ENCODE measurements around the gene CERS2.

CERS2 gene

GRCh38 chr1:150971583-150972416 is 2.8 kb downstream of the CERS2 start:
- peaks cover 0 to 25% (median 22%) of the 10 kb centered on the region in 5 donors for H3K36me3 ChIP-seq (ENCODE audit: control insufficient read depth in 5 of 5, insufficient read depth in 5 of 5, low read length in 5 of 5)
- peaks cover 18 to 50% (median 43%) of the 10 kb centered on the region in 5 donors for H3K4me1 ChIP-seq (ENCODE audit: control insufficient read depth in 5 of 5, insufficient read depth in 5 of 5, low read length in 5 of 5)
- no peaks in the 10 kb centered on the region for H3K9me3 ChIP-seq (ENCODE audit: control insufficient read depth in 5 of 5, low read length in 5 of 5)
- no peaks in the 10 kb centered on the region for H3K27me3 ChIP-seq (ENCODE audit: control insufficient read depth in 5 of 5, insufficient read depth in 4 of 5, low read length in 5 of 5)
- peak overlapping the region; percentile 4 to 74 (median 7) for H3K4me3 ChIP-seq (ENCODE audit: low read depth in 1 of 5, low read length in 5 of 5)
- H3K9ac ChIP-seq (ENCODE audit: low read length in 5 of 5), result peak overlapping the region in 3 of 5 donors; percentile 22 to 95 (median 89)
- H3K27ac ChIP-seq (ENCODE audit: low read depth, low read length), result peak overlapping the region; percentile 26

DNA sequence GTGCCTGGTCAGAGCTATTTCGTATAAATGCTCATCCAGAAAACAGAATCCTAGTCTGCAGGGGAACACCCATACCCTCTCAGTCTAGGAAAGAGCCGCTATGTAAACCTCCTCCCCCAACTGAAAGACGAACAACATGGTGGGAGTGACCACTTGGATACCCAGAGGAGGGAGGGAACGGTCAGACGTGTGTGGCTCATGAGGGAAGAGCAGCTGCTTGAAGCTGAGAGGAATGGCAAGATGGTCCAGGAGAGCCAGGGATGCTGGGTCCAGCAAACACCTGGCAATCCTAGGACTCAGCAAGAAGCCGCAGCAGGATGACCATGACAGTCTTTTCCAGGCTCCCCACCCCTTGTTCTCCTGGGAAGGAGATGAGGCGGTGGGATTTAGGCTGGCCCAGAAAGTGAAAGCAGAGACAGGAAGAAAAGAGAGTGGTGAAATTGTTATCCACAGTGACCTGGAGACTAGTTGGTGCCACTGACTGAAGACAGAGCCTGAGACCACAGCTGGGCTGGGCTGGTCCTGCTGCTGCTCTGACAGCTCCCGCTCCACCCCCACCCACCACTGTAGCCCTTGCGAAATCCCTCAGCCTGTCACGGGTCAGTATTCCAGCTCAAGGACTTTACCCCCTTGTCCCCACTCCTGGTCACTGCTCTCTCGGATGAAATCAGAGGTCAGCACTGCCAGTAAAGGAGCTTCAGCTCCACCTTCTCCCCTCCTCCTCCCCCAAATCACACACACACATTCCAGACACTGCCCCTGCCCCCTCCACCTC is 3.6 kb downstream of the CERS2 start:
- peaks cover 18 to 43% (median 41%) of the 10 kb centered on the region in 5 donors for H3K4me1 ChIP-seq (ENCODE audit: control insufficient read depth in 5 of 5, insufficient read depth in 5 of 5, low read length in 5 of 5)
- H3K9ac ChIP-seq (ENCODE audit: low read length in 5 of 5), result peak overlapping the region in 2 of 5 donors; percentile 46 to 95
- peaks cover 3 to 33% (median 30%) of the 10 kb centered on the region in 5 donors for H3K36me3 ChIP-seq (ENCODE audit: control insufficient read depth in 5 of 5, insufficient read depth in 5 of 5, low read length in 5 of 5)

DNA sequence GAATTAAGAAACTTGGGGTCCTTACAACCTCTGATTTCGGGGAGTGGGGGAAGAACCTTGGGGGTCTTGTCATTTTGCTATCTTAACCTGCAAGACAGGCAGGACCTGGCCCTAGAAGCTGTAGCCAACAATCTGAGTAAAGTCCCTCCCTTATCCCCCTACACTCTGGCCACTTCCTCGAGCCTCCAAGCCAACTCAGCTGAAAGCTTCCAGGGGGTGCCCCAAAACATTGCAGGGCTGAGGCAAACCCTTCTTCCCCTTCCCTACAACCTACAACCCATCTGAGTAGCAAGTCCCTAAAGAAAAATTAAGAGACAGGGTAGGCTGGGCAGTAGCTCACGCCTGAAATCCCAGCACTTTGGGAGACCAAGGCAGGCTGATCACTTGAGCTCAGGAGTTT is 5.0 kb downstream of the CERS2 start:
- Histone ChIP-seq H3K36me3 (ENCODE audit: control insufficient read depth in 5 of 5, insufficient read depth in 5 of 5, low read length in 5 of 5) (peaks cover 8 to 46% (median 42%) of the 10 kb centered on the region in 5 donors), H3K27ac (ENCODE audit: low read depth, low read length) (no peak overlapping the region), H3K4me3 (ENCODE audit: low read depth in 1 of 5, low read length in 5 of 5) (no peak overlapping the region), H3K9me3 (ENCODE audit: control insufficient read depth in 5 of 5, low read length in 5 of 5) (no peaks in the 10 kb centered on the region), H3K4me1 (ENCODE audit: control insufficient read depth in 5 of 5, insufficient read depth in 5 of 5, low read length in 5 of 5) (peaks cover 18 to 38% (median 38%) of the 10 kb centered on the region in 5 donors), H3K9ac (ENCODE audit: low read length in 5 of 5) (no peak overlapping the region), H3K27me3 (ENCODE audit: control insufficient read depth in 5 of 5, insufficient read depth in 4 of 5, low read length in 5 of 5) (no peaks in the 10 kb centered on the region)

More for the DNA sequence above, 3.6 kb downstream of the CERS2 start:
- Histone ChIP-seq H3K27me3 (ENCODE audit: control insufficient read depth in 5 of 5, insufficient read depth in 4 of 5, low read length in 5 of 5) (no peaks in the 10 kb centered on the region), H3K4me3 (ENCODE audit: low read depth in 1 of 5, low read length in 5 of 5) (peak overlapping the region in 3 of 5 donors; percentile 6 to 27 (median 26)), H3K27ac (ENCODE audit: low read depth, low read length) (peak overlapping the region; percentile 26), H3K9me3 (ENCODE audit: control insufficient read depth in 5 of 5, low read length in 5 of 5) (no peaks in the 10 kb centered on the region)

- Histone ChIP-seq H3K9ac (ENCODE audit: low read length in 5 of 5) (no peak overlapping the region), H3K4me1 (ENCODE audit: control insufficient read depth in 5 of 5, insufficient read depth in 5 of 5, low read length in 5 of 5) (peaks cover 18 to 39% (median 32%) of the 10 kb centered on the region in 5 donors), H3K9me3 (ENCODE audit: control insufficient read depth in 5 of 5, low read length in 5 of 5) (no peaks in the 10 kb centered on the region), H3K4me3 (ENCODE audit: low read depth in 1 of 5, low read length in 5 of 5) (no peak overlapping the region), H3K27ac (ENCODE audit: low read depth, low read length) (no peak overlapping the region), H3K36me3 (ENCODE audit: control insufficient read depth in 5 of 5, insufficient read depth in 5 of 5, low read length in 5 of 5) (peaks cover 8 to 57% (median 53%) of the 10 kb centered on the region in 5 donors), H3K27me3 (ENCODE audit: control insufficient read depth in 5 of 5, insufficient read depth in 4 of 5, low read length in 5 of 5) (no peaks in the 10 kb centered on the region)
These were observed 6.1 kb downstream of the CERS2 start for GRCh38 chr1:150968491-150968890.

GRCh38 chr1:150967936-150968335 is 6.7 kb downstream of the CERS2 start:
- Histone ChIP-seq H3K4me1 (ENCODE audit: control insufficient read depth in 5 of 5, insufficient read depth in 5 of 5, low read length in 5 of 5) (peaks cover 13 to 33% (median 27%) of the 10 kb centered on the region in 5 donors), H3K36me3 (ENCODE audit: control insufficient read depth in 5 of 5, insufficient read depth in 5 of 5, low read length in 5 of 5) (peaks cover 8 to 63% (median 57%) of the 10 kb centered on the region in 5 donors), H3K4me3 (ENCODE audit: low read depth in 1 of 5, low read length in 5 of 5) (no peak overlapping the region), H3K9ac (ENCODE audit: low read length in 5 of 5) (no peak overlapping the region), H3K9me3 (ENCODE audit: control insufficient read depth in 5 of 5, low read length in 5 of 5) (no peaks in the 10 kb centered on the region), H3K27me3 (ENCODE audit: control insufficient read depth in 5 of 5, insufficient read depth in 4 of 5, low read length in 5 of 5) (no peaks in the 10 kb centered on the region), H3K27ac (ENCODE audit: low read depth, low read length) (no peak overlapping the region)

DNA sequence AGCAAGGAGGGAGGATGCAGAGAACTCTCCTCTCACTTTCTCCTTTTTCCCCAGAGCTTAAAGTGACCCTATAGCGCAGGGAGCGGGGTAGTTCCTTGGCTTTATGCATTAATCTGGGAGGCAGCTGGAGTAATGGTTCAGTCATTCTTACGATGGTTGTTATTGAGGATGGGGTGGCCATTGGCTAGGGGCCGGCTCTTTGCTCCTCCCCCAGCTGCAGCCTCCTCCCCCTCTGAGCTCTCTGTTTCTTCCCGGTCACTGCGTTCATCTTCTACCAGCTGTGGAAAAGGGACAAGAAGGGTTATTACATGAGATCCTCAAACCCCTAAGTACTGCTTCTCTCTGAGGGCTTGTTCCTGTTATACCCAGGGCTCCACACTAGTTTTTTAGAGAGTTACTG is 8.6 kb downstream of the CERS2 start:
- Histone ChIP-seq H3K4me3 (ENCODE audit: low read depth in 1 of 5, low read length in 5 of 5) (no peak overlapping the region), H3K4me1 (ENCODE audit: control insufficient read depth in 5 of 5, insufficient read depth in 5 of 5, low read length in 5 of 5) (peaks cover 4 to 18% (median 8%) of the 10 kb centered on the region in 5 donors), H3K27me3 (ENCODE audit: control insufficient read depth in 5 of 5, insufficient read depth in 4 of 5, low read length in 5 of 5) (no peaks in the 10 kb centered on the region), H3K36me3 (ENCODE audit: control insufficient read depth in 5 of 5, insufficient read depth in 5 of 5, low read length in 5 of 5) (peaks cover 18 to 77% (median 76%) of the 10 kb centered on the region in 5 donors), H3K9ac (ENCODE audit: low read length in 5 of 5) (no peak overlapping the region), H3K27ac (ENCODE audit: low read depth, low read length) (no peak overlapping the region), H3K9me3 (ENCODE audit: control insufficient read depth in 5 of 5, low read length in 5 of 5) (no peaks in the 10 kb centered on the region)

DNA sequence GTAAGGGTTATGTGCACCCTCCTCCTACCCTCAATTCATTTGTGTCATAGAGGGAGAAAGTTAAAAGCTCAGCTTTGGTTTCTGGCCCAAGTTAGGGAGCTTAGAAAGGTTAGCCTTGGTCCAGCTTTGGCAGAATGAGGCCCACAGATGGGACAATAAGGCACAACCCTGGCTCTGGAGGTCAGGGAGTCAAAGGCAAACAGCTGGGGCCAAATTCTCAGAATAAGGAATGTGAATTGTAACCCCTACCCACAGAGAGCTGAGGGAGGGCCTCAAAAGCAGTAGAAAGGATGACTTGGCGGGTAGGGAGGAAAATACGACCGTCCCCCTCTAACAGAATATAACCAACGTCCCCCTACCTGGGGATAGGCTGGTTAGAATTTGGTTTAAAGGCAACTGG is 9.0 kb downstream of the CERS2 start:
- H3K4me3 ChIP-seq (ENCODE audit: low read depth in 1 of 5, low read length in 5 of 5), result no peak overlapping the region
- H3K9ac ChIP-seq (ENCODE audit: low read length in 5 of 5), result no peak overlapping the region
- H3K4me1 ChIP-seq (ENCODE audit: control insufficient read depth in 5 of 5, insufficient read depth in 5 of 5, low read length in 5 of 5), result peaks cover 0 to 14% (median 3%) of the 10 kb centered on the region in 5 donors
- no peaks in the 10 kb centered on the region for H3K9me3 ChIP-seq (ENCODE audit: control insufficient read depth in 5 of 5, low read length in 5 of 5)
- no peaks in the 10 kb centered on the region for H3K27me3 ChIP-seq (ENCODE audit: control insufficient read depth in 5 of 5, insufficient read depth in 4 of 5, low read length in 5 of 5)
- H3K36me3 ChIP-seq (ENCODE audit: control insufficient read depth in 5 of 5, insufficient read depth in 5 of 5, low read length in 5 of 5), result peaks cover 18 to 81% (median 80%) of the 10 kb centered on the region in 5 donors
- H3K27ac ChIP-seq (ENCODE audit: low read depth, low read length), result no peak overlapping the region

- Histone ChIP-seq H3K36me3 (ENCODE audit: control insufficient read depth in 5 of 5, insufficient read depth in 5 of 5, low read length in 5 of 5) (peaks cover 22 to 94% (median 89%) of the 10 kb centered on the region in 5 donors), H3K4me3 (ENCODE audit: low read depth in 1 of 5, low read length in 5 of 5) (no peak overlapping the region), H3K27ac (ENCODE audit: low read depth, low read length) (no peak overlapping the region), H3K9me3 (ENCODE audit: control insufficient read depth in 5 of 5, low read length in 5 of 5) (no peaks in the 10 kb centered on the region), H3K4me1 (ENCODE audit: control insufficient read depth in 5 of 5, insufficient read depth in 5 of 5, low read length in 5 of 5) (peaks cover 0 to 10% (median 0%) of the 10 kb centered on the region in 5 donors), H3K9ac (ENCODE audit: low read length in 5 of 5) (no peak overlapping the region), H3K27me3 (ENCODE audit: control insufficient read depth in 5 of 5, insufficient read depth in 4 of 5, low read length in 5 of 5) (no peaks in the 10 kb centered on the region)
These were observed 10.5 kb downstream of the CERS2 start for GRCh38 chr1:150964164-150964489.

GRCh38 chr1:150963321-150964163 is 11.1 kb downstream of the CERS2 start:
- Histone ChIP-seq H3K36me3 (ENCODE audit: control insufficient read depth in 5 of 5, insufficient read depth in 5 of 5, low read length in 5 of 5) (peaks cover 25 to 95% (median 89%) of the 10 kb centered on the region in 5 donors), H3K27me3 (ENCODE audit: control insufficient read depth in 5 of 5, insufficient read depth in 4 of 5, low read length in 5 of 5) (no peaks in the 10 kb centered on the region), H3K4me1 (ENCODE audit: control insufficient read depth in 5 of 5, insufficient read depth in 5 of 5, low read length in 5 of 5) (peaks cover 0 to 10% (median 0%) of the 10 kb centered on the region in 5 donors), H3K27ac (ENCODE audit: low read depth, low read length) (no peak overlapping the region), H3K4me3 (ENCODE audit: low read depth in 1 of 5, low read length in 5 of 5) (no peak overlapping the region), H3K9me3 (ENCODE audit: control insufficient read depth in 5 of 5, low read length in 5 of 5) (no peaks in the 10 kb centered on the region), H3K9ac (ENCODE audit: low read length in 5 of 5) (no peak overlapping the region)
